ENCODE results near the gene SLC35B2. TPM values are rescaled to one million over a fixed set of nuclear protein-coding genes. Genes with fewer than 3 reads are reported as not detected.

The SLC35B2 gene
- total and polyA plus RNA-seq, 2 experiments from 2014 or later, result 101 to 114 TPM

- in situ Hi-C loops (cut with MboI), result no loop called here
- no peaks in the 10 kb centered on the region for H3K27me3 ChIP-seq (replicated peaks; ENCODE audit: insufficient read depth)
- 60 to 62% methylated on average over 12 of the region's 12 CpGs for WGBS, 2 experiments (ENCODE audit: low coverage in 1 of 2, low lambda C conversion rate in 2 of 2, missing lambda C conversion rate in 2 of 2)
- H2AFZ ChIP-seq, result peak overlapping the region; percentile 96
- H4K20me1 ChIP-seq (ENCODE audit: insufficient read depth), result peaks cover 24% of the 10 kb centered on the region; the same call in 1 of the 2 replicates
- no peaks in the 10 kb centered on the region for H3K9me2 ChIP-seq (ENCODE audit: insufficient read depth)
- peaks cover 16% of the 10 kb centered on the region for H3K4me1 ChIP-seq (ENCODE audit: insufficient read depth)
- TF ChIP-seq EZH2phosphoT487 (IDR thresholded peaks at IDR 0.05; ENCODE audit: insufficient read depth, low read depth) (no peak), EZH2 (IDR thresholded peaks at IDR 0.05; ENCODE audit: insufficient read depth, poor library complexity, severe bottlenecking) (no peak)
- H3K4me3 ChIP-seq, result peak overlapping the region; percentile 100
- H3F3A ChIP-seq (ENCODE audit: insufficient read depth), result peaks cover 32% of the 10 kb centered on the region
- no peaks in the 10 kb centered on the region for H3K9me3 ChIP-seq (ENCODE audit: low read depth)
- peaks cover 25% of the 10 kb centered on the region for H3K36me3 ChIP-seq (ENCODE audit: low read depth)
- peak overlapping the region; percentile 99 for H3K9ac ChIP-seq
- DNase-seq, result no peak
- H3K79me2 ChIP-seq (ENCODE audit: insufficient read depth), result peaks cover 36% of the 10 kb centered on the region
- peak overlapping the region; percentile 100 for H3K4me2 ChIP-seq (ENCODE audit: unreplicated experiment)
- peak overlapping the region; percentile 27 for H3K27ac ChIP-seq
Measured at GRCh38 chr6:44245391-44245911, 11.9 kb downstream of the SLC35B2 start.

GRCh38 chr6:44243345-44243744 lies 14.0 kb downstream of the SLC35B2 start:
- no peak for TF ChIP-seq EZH2phosphoT487 (IDR thresholded peaks at IDR 0.05; ENCODE audit: insufficient read depth, low read depth)
- TF ChIP-seq EZH2 (IDR thresholded peaks at IDR 0.05; ENCODE audit: insufficient read depth, poor library complexity, severe bottlenecking), result no peak
- Histone ChIP-seq H3K27ac (no peak overlapping the region), H3K9ac (no peak overlapping the region), H3K79me2 (ENCODE audit: insufficient read depth) (peaks cover 15% of the 10 kb centered on the region), H3K9me2 (ENCODE audit: insufficient read depth) (no peaks in the 10 kb centered on the region), H3K9me3 (ENCODE audit: low read depth) (no peaks in the 10 kb centered on the region), H3K4me2 (ENCODE audit: unreplicated experiment) (no peak overlapping the region), H3K4me1 (ENCODE audit: insufficient read depth) (peaks cover 3% of the 10 kb centered on the region), H3K36me3 (ENCODE audit: low read depth) (peaks cover 4% of the 10 kb centered on the region; the same call in 1 of the 2 replicates), H3K4me3 (no peak overlapping the region), H2AFZ (no peak overlapping the region), H3F3A (ENCODE audit: insufficient read depth) (peaks cover 16% of the 10 kb centered on the region), H3K27me3 (replicated peaks; ENCODE audit: insufficient read depth) (no peaks in the 10 kb centered on the region), H4K20me1 (ENCODE audit: insufficient read depth) (peaks cover 6% of the 10 kb centered on the region; the same call in 1 of the 2 replicates)
- in situ Hi-C loops (cut with MboI), result no loop called here
- whole genome bisulfite sequencing, 2 experiments (ENCODE audit: low coverage in 1 of 2, low lambda C conversion rate in 2 of 2, missing lambda C conversion rate in 2 of 2), result 93 to 99% methylated on average over 5 to 7 of the region's 7 CpGs
- DNase-seq, result no peak

- H4K20me1 ChIP-seq (ENCODE audit: insufficient read depth), result no peaks in the 10 kb centered on the region
- peaks cover 28% of the 10 kb centered on the region for H3K4me1 ChIP-seq (ENCODE audit: insufficient read depth)
- no peaks in the 10 kb centered on the region for H3K9me3 ChIP-seq (ENCODE audit: low read depth)
- no peak overlapping the region for H3K4me2 ChIP-seq (ENCODE audit: unreplicated experiment)
- no peak overlapping the region for H2AFZ ChIP-seq
- H3K9ac ChIP-seq, result peak overlapping the region; percentile 85; the same call in 1 of the 2 replicates
- H3K36me3 ChIP-seq (ENCODE audit: low read depth), result no peaks in the 10 kb centered on the region
- H3K9me2 ChIP-seq (ENCODE audit: insufficient read depth), result no peaks in the 10 kb centered on the region
- WGBS, 2 experiments (ENCODE audit: low coverage in 1 of 2, low lambda C conversion rate in 2 of 2, missing lambda C conversion rate in 2 of 2), result 71 to 76% methylated on average over 7 of the region's 7 CpGs
- TF ChIP-seq EZH2 (IDR thresholded peaks at IDR 0.05; ENCODE audit: insufficient read depth, poor library complexity, severe bottlenecking), result no peak
- TF ChIP-seq EZH2phosphoT487 (IDR thresholded peaks at IDR 0.05; ENCODE audit: insufficient read depth, low read depth), result no peak
- no peaks in the 10 kb centered on the region for H3K27me3 ChIP-seq (replicated peaks; ENCODE audit: insufficient read depth)
- no peak for DNase-seq
- in situ Hi-C loops (cut with MboI), result no loop called here
- peaks cover 27% of the 10 kb centered on the region for H3F3A ChIP-seq (ENCODE audit: insufficient read depth)
- H3K27ac ChIP-seq, result peak overlapping the region; percentile 82; the same call in 1 of the 2 replicates
- no peaks in the 10 kb centered on the region for H3K79me2 ChIP-seq (ENCODE audit: insufficient read depth)
- no peak overlapping the region for H3K4me3 ChIP-seq
Measured at GRCh38 chr6:44238687-44239350, 18.5 kb downstream of the SLC35B2 start.

GRCh38 chr6:44237813-44238433 lies 19.4 kb downstream of the SLC35B2 start:
- no peaks in the 10 kb centered on the region for H4K20me1 ChIP-seq (ENCODE audit: insufficient read depth)
- H3K4me2 ChIP-seq (ENCODE audit: unreplicated experiment), result peak overlapping the region; percentile 77
- H3K9me3 ChIP-seq (ENCODE audit: low read depth), result no peaks in the 10 kb centered on the region
- TF ChIP-seq EZH2 (IDR thresholded peaks at IDR 0.05; ENCODE audit: insufficient read depth, poor library complexity, severe bottlenecking) (no peak), EZH2phosphoT487 (IDR thresholded peaks at IDR 0.05; ENCODE audit: insufficient read depth, low read depth) (no peak)
- 1 to 2% methylated on average over 19 to 37 of the region's 42 CpGs for WGBS, 2 experiments (ENCODE audit: low coverage in 1 of 2, low lambda C conversion rate in 2 of 2, missing lambda C conversion rate in 2 of 2)
- H2AFZ ChIP-seq, result peak overlapping the region; percentile 71
- in situ Hi-C loops (cut with MboI), result no loop called here
- H3K9me2 ChIP-seq (ENCODE audit: insufficient read depth), result no peaks in the 10 kb centered on the region
- peak overlapping the region; percentile 76 for H3K4me3 ChIP-seq
- peaks cover 32% of the 10 kb centered on the region for H3F3A ChIP-seq (ENCODE audit: insufficient read depth)
- no peaks in the 10 kb centered on the region for H3K27me3 ChIP-seq (replicated peaks; ENCODE audit: insufficient read depth)
- H3K36me3 ChIP-seq (ENCODE audit: low read depth), result no peaks in the 10 kb centered on the region
- no peaks in the 10 kb centered on the region for H3K79me2 ChIP-seq (ENCODE audit: insufficient read depth)
- peaks cover 33% of the 10 kb centered on the region for H3K4me1 ChIP-seq (ENCODE audit: insufficient read depth)
- peak overlapping the region; percentile 82 for H3K27ac ChIP-seq
- peak overlapping the region; percentile 85 for H3K9ac ChIP-seq
- peak; percentile 86 for DNase-seq
